NCI-H2196 treated with DMSO at 0.1 percent for 48 hours (cell line): Measurements from ENCODE around the gene SEC23A.

Source experiments
- DNase-seq: peaks from one replicate; lab custom pipeline; 2025; ENCODE audit not compliant: unreplicated experiment; lab: John Stamatoyannopoulos, UW

Gene SEC23A

GRCh38 chr14:38992067-38992844 lies 110.8 kb downstream of the SEC23A start:
- no peak for DNase-seq

- no peak for DNase-seq
Observed at GRCh38 chr14:38991299-38991698, 111.7 kb downstream of the SEC23A start.

GRCh38 chr14:38989922-38990546 lies 113.0 kb downstream of the SEC23A start:
- no peak for DNase-seq

- no peak for DNase-seq
Observed at GRCh38 chr14:38987781-38988180, 115.3 kb downstream of the SEC23A start.

- DNase-seq: no peak
Observed at GRCh38 chr14:38982837-38983236, 120.2 kb downstream of the SEC23A start.

- DNase-seq: no peak
Observed at GRCh38 chr14:38982278-38982677, 120.8 kb downstream of the SEC23A start.
